Activated CD4-positive, alpha-beta T cell treated with anti-CD3 and anti-CD28 coated beads, Interleukin-2, amount 50 U/mL, for 48 hours (primary cell): Measurements from ENCODE around the gene KIFC3.
"Not testable (repeated sequence)": the region's sequence is repeated elsewhere in the genome, so short reads cannot be mapped to it uniquely, and the experiment has no call there.

Experiments
- DNase-seq, 2 experiments: peaks; one replicate each; pipeline ENCODE4 v3.0.0-alpha.2; 2020

Gene KIFC3

GRCh38 chr16:57804111-57804837, 2.0 kb upstream of the KIFC3 start:
- no peak for DNase-seq

GRCh38 chr16:57803134-57803990, 1.1 kb upstream of the KIFC3 start:
- DNase-seq: no peak

GRCh38 chr16:57801809-57802340, 416 bp downstream of the KIFC3 start:
- no peak for DNase-seq

- no peak for DNase-seq
These were observed 1.0 kb downstream of the KIFC3 start for GRCh38 chr16:57801098-57801808.

GRCh38 chr16:57800200-57801097, 1.8 kb downstream of the KIFC3 start:
- DNase-seq: no peak

GRCh38 chr16:57799600-57800199, 2.6 kb downstream of the KIFC3 start:
- no peak for DNase-seq

GRCh38 chr16:57798953-57799599, 3.2 kb downstream of the KIFC3 start:
- no peak for DNase-seq

GRCh38 chr16:57798267-57798810, 4.0 kb downstream of the KIFC3 start:
- no peak for DNase-seq

- no peak for DNase-seq
These were observed 4.6 kb downstream of the KIFC3 start for GRCh38 chr16:57797526-57798266.

GRCh38 chr16:57797216-57797525, 5.1 kb downstream of the KIFC3 start:
- DNase-seq: no peak

GRCh38 chr16:57796014-57796413, 6.3 kb downstream of the KIFC3 start:
- DNase-seq: not testable (repeated sequence)

- peak; percentile 31 to 33 for DNase-seq
These were observed 6.8 kb downstream of the KIFC3 start for GRCh38 chr16:57795431-57795878.

- DNase-seq: no peak
These were observed 7.4 kb downstream of the KIFC3 start for GRCh38 chr16:57794849-57795430.

- DNase-seq: no peak
These were observed 10.3 kb downstream of the KIFC3 start for GRCh38 chr16:57791893-57792461.

- no peak for DNase-seq
These were observed 10.9 kb downstream of the KIFC3 start for GRCh38 chr16:57791195-57791892.

- DNase-seq: no peak
These were observed 13.3 kb downstream of the KIFC3 start for GRCh38 chr16:57788951-57789350.

- no peak for DNase-seq
These were observed 13.9 kb downstream of the KIFC3 start for GRCh38 chr16:57788252-57788841.

- no peak for DNase-seq
These were observed 14.8 kb downstream of the KIFC3 start for GRCh38 chr16:57787519-57787905.
